GM23338 (cell line): ENCODE results near the gene ALG5. TPM values are rescaled to one million over a fixed set of nuclear protein-coding genes. Genes with fewer than 3 reads are reported as not detected.

Source experiments
- ATAC-seq: fragments of 200-7000 bp; cut with Tn5 transposase; 3 replicates; pipeline ENCODE4 v1.9.1; 2020
- DNase-seq: peaks from one replicate; pipeline ENCODE4 v3.0.0-alpha.2; 2015; ENCODE audit warnings: low spot score
- H2AFZ ChIP-seq: fragments of 200-600 bp; sonication (generic); 2 replicates; pipeline ENCODE4 v1.8.0; 2016; ENCODE audit warnings: antibody characterized with exemption, mild to moderate bottlenecking, moderate library complexity
- H3F3A ChIP-seq: fragments of 200-600 bp; sonication (generic); replicated peaks from 2 replicates; pipeline ENCODE4 v1.8.0; 2017; ENCODE audit warnings: antibody characterized with exemption, mixed run types, low read depth
- H3K27ac ChIP-seq: fragments of 200-600 bp; sonication (generic); 2 replicates; pipeline ENCODE4 v1.6.1; 2016; ENCODE audit warnings: low read depth
- H3K27me3 ChIP-seq: fragments of 200-600 bp; sonication (generic); 2 replicates; pipeline ENCODE4 v1.8.0; 2016; ENCODE audit warnings: mild to moderate bottlenecking, mixed run types, moderate library complexity; ENCODE audit not compliant: insufficient read depth
- H3K36me3 ChIP-seq: fragments of 200-600 bp; sonication (generic); 2 replicates; pipeline ENCODE4 v1.8.0; 2016; ENCODE audit warnings: mild to moderate bottlenecking; ENCODE audit not compliant: insufficient read depth
- H3K4me1 ChIP-seq: fragments of 200-600 bp; sonication (generic); 2 replicates; pipeline ENCODE4 v1.8.0; 2016; ENCODE audit warnings: mild to moderate bottlenecking, moderate library complexity; ENCODE audit not compliant: insufficient read depth
- H3K4me2 ChIP-seq: fragments of 200-600 bp; sonication (generic); 2 replicates; pipeline ENCODE4 v1.7.1; 2017; ENCODE audit warnings: mixed run types
- H3K4me3 ChIP-seq: fragments of 200-600 bp; sonication (generic); 2 replicates; pipeline ENCODE4 v1.6.1; 2016; ENCODE audit warnings: mixed run types
- H3K79me2 ChIP-seq: fragments of 200-600 bp; sonication (generic); replicated peaks from 2 replicates; pipeline ENCODE4 v1.8.0; 2017; ENCODE audit warnings: mild to moderate bottlenecking; ENCODE audit not compliant: insufficient read depth
- H3K9me2 ChIP-seq: fragments of 200-600 bp; sonication (generic); 2 replicates; pipeline ENCODE4 v1.8.0; 2017; ENCODE audit not compliant: insufficient read depth
- H4K20me1 ChIP-seq: fragments of 200-600 bp; sonication (generic); replicated peaks from 2 replicates; pipeline ENCODE4 v1.8.0; 2017; ENCODE audit warnings: mild to moderate bottlenecking; ENCODE audit not compliant: insufficient read depth
- H3K27ac Mint-ChIP-seq: 2 replicates; pipeline ENCODE4 v1.8.0; 2020; ENCODE audit warnings: inconsistent platforms, mild to moderate bottlenecking, moderate library complexity, mixed read lengths
- H3K27me3 Mint-ChIP-seq: 3 replicates; pipeline ENCODE4 v1.8.0; 2022; ENCODE audit warnings: low read depth, mild to moderate bottlenecking, moderate library complexity, mixed read lengths, inconsistent platforms; ENCODE audit not compliant: insufficient read depth, poor library complexity
- H3K36me3 Mint-ChIP-seq: 3 replicates; pipeline ENCODE4 v1.8.0; 2021; ENCODE audit warnings: low read depth, mild to moderate bottlenecking, inconsistent platforms, moderate library complexity, mixed read lengths
- H3K4me1 Mint-ChIP-seq: 3 replicates; pipeline ENCODE4 v1.8.0; 2020; ENCODE audit warnings: mild to moderate bottlenecking, inconsistent platforms, mixed read lengths
- H3K4me3 Mint-ChIP-seq: 3 replicates; pipeline ENCODE4 v1.8.0; 2021; ENCODE audit warnings: moderate library complexity, mild to moderate bottlenecking, inconsistent platforms, mixed read lengths
- H3K9me3 Mint-ChIP-seq: 3 replicates; pipeline ENCODE4 v1.8.0; 2020; ENCODE audit warnings: moderate library complexity, mild to moderate bottlenecking, inconsistent platforms, mixed read lengths
- CREB1 ChIP-seq: fragments of 250-450 bp; sonication (Bioruptor Pico); IDR thresholded peaks from 2 replicates; pipeline ENCODE4 v1.5.0; 2020; ENCODE audit warnings: low read depth, mild to moderate bottlenecking, moderate library complexity
- JUNB ChIP-seq: IDR thresholded peaks from one replicate; pipeline ENCODE4 v1.6.1; 2016; ENCODE audit warnings: antibody characterized with exemption; ENCODE audit not compliant: unreplicated experiment
- POLR2AphosphoS5 ChIP-seq: IDR thresholded peaks from 2 replicates; pipeline ENCODE4 v1.6.1; 2016; ENCODE audit warnings: antibody characterized with exemption, low read depth
- STAT1 ChIP-seq: IDR thresholded peaks from one replicate; pipeline ENCODE4 v1.6.1; 2016; ENCODE audit warnings: antibody characterized with exemption; ENCODE audit not compliant: unreplicated experiment
- ZNF462 ChIP-seq: fragments of 250-450 bp; sonication (Bioruptor Pico); IDR thresholded peaks from 2 replicates; pipeline ENCODE4 v1.5.0; 2020; ENCODE audit warnings: mild to moderate bottlenecking, moderate library complexity
- polyA plus RNA-seq: library from polyadenylated mRNA; unstranded; fragments of >200 nt; fragmentation: Nextera tagmentation; extraction: Ambion mirVana; gene quantifications from 2 replicates; pipeline ENCODE4 v1.2.1, GENCODE V29; 2016
- total RNA-seq: library from RNA; depleted of rRNA; stranded (reverse); fragments of >200 nt; shearing (Covaris generic); gene quantifications from 2 replicates; pipeline ENCODE4 v1.2.3, GENCODE V29; 2014
- TF ChIP-seq, protein P1 (sequence below), 2 experiments: fragments of 200-600 bp in 1 of 2; sonication (generic) in 1 of 2; conservative IDR thresholded peaks; 2 replicates each; pipeline versions ENCODE4 v1.5.1 to v1.6.1; 2016 to 2017; ENCODE audit warnings: antibody characterized with exemption in 2 of 2, low read depth in 2 of 2, mild to moderate bottlenecking in 2 of 2, moderate library complexity in 1 of 2

ALG5 gene
- total and polyA plus RNA-seq, 2 experiments from 2014 or later, result 15.6 to 34.0 TPM

DNA sequence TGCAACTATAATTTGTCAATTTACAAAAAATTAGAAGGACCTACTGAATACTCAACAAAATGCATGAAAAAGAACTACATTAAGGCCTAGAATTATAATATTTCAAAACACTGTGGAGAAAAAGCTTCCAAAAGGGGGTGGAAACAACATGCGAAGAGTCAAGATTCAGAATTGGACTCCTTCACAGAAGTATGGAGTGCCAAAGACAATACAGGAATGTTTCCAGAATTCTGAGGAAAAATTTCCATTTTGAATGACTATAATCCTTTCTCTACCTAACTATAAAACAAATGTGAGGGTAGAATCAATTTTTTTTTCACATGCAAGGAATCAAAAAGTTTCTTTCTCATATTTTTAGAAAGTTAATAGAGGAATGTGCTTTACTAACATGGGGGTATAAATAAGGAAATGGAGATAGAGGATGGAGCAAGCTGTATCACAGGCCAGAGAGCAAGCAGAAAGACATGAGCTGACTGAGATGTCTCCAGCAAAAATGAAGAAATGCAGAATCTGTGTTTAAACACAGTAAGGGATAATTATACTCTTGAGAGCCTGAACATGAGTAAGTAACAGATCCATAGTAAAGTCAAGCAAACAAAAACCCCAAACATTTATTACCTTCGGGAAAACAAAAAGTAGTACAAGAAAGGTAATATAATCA is 39.6 kb downstream of the ALG5 start (continued):
- no peak for TF ChIP-seq ZNF462 (CRISPR knock-in tag)
- TF ChIP-seq, protein P1, sequence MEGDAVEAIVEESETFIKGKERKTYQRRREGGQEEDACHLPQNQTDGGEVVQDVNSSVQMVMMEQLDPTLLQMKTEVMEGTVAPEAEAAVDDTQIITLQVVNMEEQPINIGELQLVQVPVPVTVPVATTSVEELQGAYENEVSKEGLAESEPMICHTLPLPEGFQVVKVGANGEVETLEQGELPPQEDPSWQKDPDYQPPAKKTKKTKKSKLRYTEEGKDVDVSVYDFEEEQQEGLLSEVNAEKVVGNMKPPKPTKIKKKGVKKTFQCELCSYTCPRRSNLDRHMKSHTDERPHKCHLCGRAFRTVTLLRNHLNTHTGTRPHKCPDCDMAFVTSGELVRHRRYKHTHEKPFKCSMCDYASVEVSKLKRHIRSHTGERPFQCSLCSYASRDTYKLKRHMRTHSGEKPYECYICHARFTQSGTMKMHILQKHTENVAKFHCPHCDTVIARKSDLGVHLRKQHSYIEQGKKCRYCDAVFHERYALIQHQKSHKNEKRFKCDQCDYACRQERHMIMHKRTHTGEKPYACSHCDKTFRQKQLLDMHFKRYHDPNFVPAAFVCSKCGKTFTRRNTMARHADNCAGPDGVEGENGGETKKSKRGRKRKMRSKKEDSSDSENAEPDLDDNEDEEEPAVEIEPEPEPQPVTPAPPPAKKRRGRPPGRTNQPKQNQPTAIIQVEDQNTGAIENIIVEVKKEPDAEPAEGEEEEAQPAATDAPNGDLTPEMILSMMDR (conservative IDR thresholded peaks at IDR 0.05; ENCODE audit: low read depth in 2 of 2), result no peak

GRCh38 chr13:36954542-36954941 is 44.6 kb downstream of the ALG5 start:
- H3K27ac Mint-ChIP-seq, result no peak overlapping the region
- H3K27me3 ChIP-seq, result no peaks in the 10 kb centered on the region
- no peaks in the 10 kb centered on the region for H3K36me3 ChIP-seq
- TF ChIP-seq CREB1 (CRISPR knock-in tag) (no peak), ZNF462 (CRISPR knock-in tag) (no peak), STAT1 (no peak), JUNB (no peak), POLR2AphosphoS5 (no peak)

More at GRCh38 chr13:36954542-36954941, 44.6 kb downstream of the ALG5 start:
- ATAC-seq, result no peak
- H4K20me1 ChIP-seq, result peaks cover 6% of the 10 kb centered on the region; the same call in 1 of the 2 replicates
- no peak for DNase-seq
- peaks cover 6% of the 10 kb centered on the region; the same call in 2 of the 3 replicates for H3K4me1 Mint-ChIP-seq
- no peak overlapping the region for H3K27ac ChIP-seq
- H3F3A ChIP-seq, result no peaks in the 10 kb centered on the region
- no peaks in the 10 kb centered on the region; the same call in 2 of the 3 replicates for H3K36me3 Mint-ChIP-seq
- no peak overlapping the region for H2AFZ ChIP-seq
- H3K79me2 ChIP-seq, result no peaks in the 10 kb centered on the region
- H3K4me3 ChIP-seq, result no peak overlapping the region
- H3K4me2 ChIP-seq, result no peak overlapping the region
- peaks cover 2% of the 10 kb centered on the region for H3K27me3 Mint-ChIP-seq
- no peaks in the 10 kb centered on the region for H3K9me3 Mint-ChIP-seq
- no peaks in the 10 kb centered on the region for H3K4me1 ChIP-seq
- H3K4me3 Mint-ChIP-seq, result no peak overlapping the region
- no peaks in the 10 kb centered on the region for H3K9me2 ChIP-seq
